Vagina (tissue), 2 donors: Measurements from ENCODE around the gene VLDLR.

ENCODE experiments used
- CTCF ChIP-seq, 3 experiments: fragments of 450-650 bp in 2 of 3; fragments of 200-600 bp in 1 of 3; sonication (generic) in 1 of 3; IDR thresholded peaks; one replicate each; pipeline ENCODE4 v1.5.1; 2017 to 2019; ENCODE audit warnings: antibody characterized with exemption in 3 of 3, mild to moderate bottlenecking in 2 of 3, moderate library complexity in 2 of 3
- POLR2A ChIP-seq, 2 donors: fragments of 450-650 bp; IDR thresholded peaks; one replicate each; pipeline ENCODE4 v1.6.1; 2017; ENCODE audit warnings: antibody characterized with exemption in 2 of 2, mild to moderate bottlenecking in 2 of 2, moderate library complexity in 2 of 2

- TF ChIP-seq CTCF (IDR thresholded peaks at IDR 0.05): no peak
- TF ChIP-seq POLR2A (IDR thresholded peaks at IDR 0.05): no peak
Observed at GRCh38 chr9:2600307-2600706, 21.3 kb upstream of the VLDLR start.
